HepG2 (cell line): ENCODE measurements around the gene MRPL34. TPM values are rescaled to one million over a fixed set of nuclear protein-coding genes. Genes with fewer than 3 reads are reported as not detected.
A peak's percentile ranks its signal among the peaks of the same experiment; 100 is the strongest.

Experiments
- CCDC6 ChIP-seq: sonication (generic); formaldehyde crosslinking; IDR thresholded peaks from 2 replicates; pipeline ENCODE4 v1.8.1; 2022; ENCODE audit warnings: mild to moderate bottlenecking, missing genetic modification reagents, moderate library complexity
- DR1 ChIP-seq: sonication (generic); formaldehyde crosslinking; IDR thresholded peaks from 2 replicates; pipeline ENCODE4 v1.8.0; 2021; ENCODE audit warnings: mild to moderate bottlenecking, missing genetic modification reagents, inconsistent platforms
- ERF ChIP-seq: IDR thresholded peaks from 2 replicates; pipeline ENCODE4 v1.6.1; 2018; ENCODE audit warnings: missing biosample characterization, missing genetic modification reagents
- GABPA ChIP-seq, 2 experiments: IDR thresholded peaks; 2 replicates each; pipeline ENCODE4 v1.6.1; 2011 to 2016; ENCODE audit warnings: low read depth in 2 of 2, low read length in 1 of 2, missing biosample characterization in 1 of 2, missing genetic modification characterization in 1 of 2
- GATAD1 ChIP-seq: IDR thresholded peaks from 2 replicates; pipeline ENCODE4 v1.6.1; 2016; ENCODE audit warnings: missing genetic modification reagents, missing compliant biosample characterization
- GTF3A ChIP-seq: sonication (generic); formaldehyde crosslinking; conservative IDR thresholded peaks from 2 replicates; pipeline ENCODE4 v1.4.0; 2020; ENCODE audit warnings: mild to moderate bottlenecking, missing genetic modification reagents
- HNRNPK ChIP-seq: fragments of 200-400 bp; formaldehyde crosslinking; IDR thresholded peaks from 2 replicates; pipeline ENCODE4 v1.6.1; 2018; ENCODE audit warnings: low read length, low read depth, moderate library complexity, mild to moderate bottlenecking; ENCODE audit not compliant: poor library complexity, severe bottlenecking
- LCORL ChIP-seq, 2 experiments: fragments of 450-650 bp in 1 of 2; sonication (generic) in 1 of 2; formaldehyde crosslinking in 1 of 2; IDR thresholded peaks; 2 replicates each; pipeline versions ENCODE4 v1.5.0 to v1.6.1; 2017 to 2020; ENCODE audit warnings: antibody characterized with exemption in 1 of 2, missing genetic modification reagents in 1 of 2
- NFE2L1 ChIP-seq: sonication (generic); formaldehyde crosslinking; IDR thresholded peaks from 2 replicates; pipeline ENCODE4 v1.4.0; 2020; ENCODE audit warnings: missing genetic modification reagents, mild to moderate bottlenecking, borderline replicate concordance
- NR3C1 ChIP-seq: sonication (generic); formaldehyde crosslinking; IDR thresholded peaks from 2 replicates; pipeline ENCODE4 v1.4.0; 2020; ENCODE audit warnings: missing genetic modification reagents
- RAD21 ChIP-seq: fragments of 450-650 bp; formaldehyde crosslinking; IDR thresholded peaks from 2 replicates; pipeline ENCODE4 v1.5.0; 2020; ENCODE audit warnings: mild to moderate bottlenecking
- REL ChIP-seq: sonication (generic); formaldehyde crosslinking; conservative IDR thresholded peaks from 2 replicates; pipeline ENCODE4 v1.8.0; 2022; ENCODE audit warnings: mild to moderate bottlenecking, missing genetic modification reagents, moderate library complexity
- SALL1 ChIP-seq: sonication (generic); formaldehyde crosslinking; IDR thresholded peaks from 2 replicates; pipeline ENCODE4 v1.8.0; 2022; ENCODE audit warnings: mild to moderate bottlenecking, missing genetic modification reagents
- SIX1 ChIP-seq: sonication (generic); formaldehyde crosslinking; IDR thresholded peaks from 2 replicates; pipeline ENCODE4 v1.4.0; 2020; ENCODE audit warnings: missing genetic modification reagents, borderline replicate concordance
- TBX3 ChIP-seq: fragments of 450-650 bp; IDR thresholded peaks from 2 replicates; pipeline ENCODE4 v1.6.1; 2017; ENCODE audit warnings: antibody characterized with exemption, mild to moderate bottlenecking, inconsistent platforms, borderline replicate concordance
- THYN1 ChIP-seq: sonication (generic); formaldehyde crosslinking; IDR thresholded peaks from 2 replicates; pipeline ENCODE4 v1.8.1; 2023; ENCODE audit warnings: low read depth, mild to moderate bottlenecking, moderate library complexity, missing genetic modification reagents, borderline replicate concordance
- TOPORS ChIP-seq: sonication (generic); formaldehyde crosslinking; IDR thresholded peaks from 2 replicates; pipeline ENCODE4 v1.8.0; 2023; ENCODE audit warnings: mild to moderate bottlenecking, missing genetic modification reagents
- TSC22D2 ChIP-seq: sonication (generic); formaldehyde crosslinking; IDR thresholded peaks from 2 replicates; pipeline ENCODE4 v1.5.1; 2020; ENCODE audit warnings: missing genetic modification reagents, mild to moderate bottlenecking, borderline replicate concordance
- ZFP36L1 ChIP-seq: sonication (generic); formaldehyde crosslinking; IDR thresholded peaks from 2 replicates; pipeline ENCODE4 v1.8.0; 2022; ENCODE audit warnings: mild to moderate bottlenecking, missing genetic modification reagents, moderate library complexity
- ZFP37 ChIP-seq: sonication (generic); formaldehyde crosslinking; IDR thresholded peaks from 2 replicates; pipeline ENCODE4 v1.4.0; 2020; ENCODE audit warnings: missing genetic modification reagents, borderline replicate concordance
- ZFYVE20 ChIP-seq: sonication (generic); formaldehyde crosslinking; IDR thresholded peaks from 2 replicates; pipeline ENCODE4 v1.8.0; 2023; ENCODE audit warnings: low read depth, mild to moderate bottlenecking, moderate library complexity, missing genetic modification reagents, borderline replicate concordance
- ZMYM2 ChIP-seq: sonication (generic); formaldehyde crosslinking; IDR thresholded peaks from 2 replicates; pipeline ENCODE4 v1.8.0; 2022; ENCODE audit warnings: mild to moderate bottlenecking, missing genetic modification reagents
- ZNF232 ChIP-seq: sonication (generic); formaldehyde crosslinking; IDR thresholded peaks from 2 replicates; pipeline ENCODE4 v1.4.0; 2020; ENCODE audit warnings: missing genetic modification reagents, borderline replicate concordance
- ZNF768 ChIP-seq: sonication (generic); formaldehyde crosslinking; IDR thresholded peaks from 2 replicates; pipeline ENCODE4 v1.4.0; 2020; ENCODE audit warnings: missing genetic modification reagents
- ZSCAN21 ChIP-seq: sonication (generic); formaldehyde crosslinking; IDR thresholded peaks from 2 replicates; pipeline ENCODE4 v1.8.0; 2022; ENCODE audit warnings: mild to moderate bottlenecking, missing genetic modification reagents, moderate library complexity, borderline replicate concordance
- polyA plus RNA-seq, 8 experiments: library from polyadenylated mRNA; depleted of rRNA in 3 of 8; stranded (reverse) in 7 of 8; unstranded in 1 of 8; fragments of >200 nt; fragmentation: Illumina TruSeq in 4 of 8; extraction: Trizol in 4 of 8; gene quantifications; 2 replicates each; pipeline versions ENCODE4 v1.2.1 to v1.2.3, GENCODE V29; 2011 to 2016; ENCODE audit warnings: low read depth in 4 of 8, missing spikeins in 1 of 8, mixed read lengths in 1 of 8; ENCODE audit not compliant: insufficient read depth in 1 of 8
- total RNA-seq, 5 experiments: library from RNA; depleted of rRNA; stranded (reverse); fragments of >200 nt; fragmentation: Illumina TruSeq; extraction: Trizol; gene quantifications; 2 replicates each; pipeline ENCODE4 v1.2.3, GENCODE V29; 2016; ENCODE audit warnings: low read depth in 1 of 5
- TF ChIP-seq, protein P1 (sequence below): IDR thresholded peaks from 2 replicates; pipeline ENCODE4 v1.6.1; 2016
- TF ChIP-seq, protein P2 (sequence below): IDR thresholded peaks from 2 replicates; pipeline ENCODE4 v1.6.1; 2016; ENCODE audit warnings: low read depth, borderline replicate concordance
- TF ChIP-seq, protein P3 (sequence below): sonication (generic); formaldehyde crosslinking; IDR thresholded peaks from 2 replicates; pipeline ENCODE4 v1.4.0; 2020; ENCODE audit warnings: missing genetic modification reagents

MRPL34 gene
- total and polyA plus RNA-seq, 2 of the 13 experiments (the other 11 are each of a cell fraction or from before 2014, with no cell fraction given) = 74.0 to 77.3 TPM

DNA sequence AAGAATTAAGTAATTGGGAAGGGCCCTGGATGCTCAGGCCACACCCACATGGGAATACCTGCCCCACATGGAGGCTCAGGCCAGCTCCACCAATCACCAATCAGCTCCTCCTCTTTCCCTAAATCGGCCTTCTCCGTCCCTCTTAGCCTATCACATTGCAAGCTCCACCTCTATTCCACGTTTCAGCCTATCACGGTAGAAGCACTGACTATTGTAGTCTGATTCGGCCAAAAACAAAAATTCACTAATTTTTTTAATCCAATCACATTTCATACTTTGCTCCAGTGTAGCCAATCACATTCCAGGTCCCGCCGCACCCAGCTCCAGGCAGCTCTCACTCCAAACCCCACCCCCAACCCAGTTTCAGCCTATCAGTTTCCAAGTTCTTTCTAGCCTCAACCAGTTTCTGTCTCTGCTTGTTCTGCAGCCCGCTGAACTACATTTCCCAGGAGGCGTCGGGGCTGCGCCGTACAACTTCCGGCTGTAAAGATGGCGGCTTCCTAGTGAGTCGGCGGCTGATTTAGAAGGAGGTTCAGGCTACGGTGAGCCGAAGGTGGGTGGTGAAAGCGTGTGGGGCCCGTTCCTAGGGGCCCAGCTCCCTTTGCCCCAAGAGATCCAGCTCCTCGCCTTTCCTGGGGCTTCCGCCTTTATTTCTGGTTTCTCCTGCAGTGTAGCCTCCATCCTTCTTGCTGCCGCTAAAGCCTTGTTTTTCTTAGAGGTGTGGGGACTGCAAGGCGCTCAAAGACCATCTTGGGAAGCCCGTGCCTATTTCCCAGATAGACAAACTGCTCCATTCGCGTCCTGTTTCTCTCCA, 38.5 kb upstream of the MRPL34 start, which contains the start of gene BABAM1 (continued):
- TF ChIP-seq, protein P1, sequence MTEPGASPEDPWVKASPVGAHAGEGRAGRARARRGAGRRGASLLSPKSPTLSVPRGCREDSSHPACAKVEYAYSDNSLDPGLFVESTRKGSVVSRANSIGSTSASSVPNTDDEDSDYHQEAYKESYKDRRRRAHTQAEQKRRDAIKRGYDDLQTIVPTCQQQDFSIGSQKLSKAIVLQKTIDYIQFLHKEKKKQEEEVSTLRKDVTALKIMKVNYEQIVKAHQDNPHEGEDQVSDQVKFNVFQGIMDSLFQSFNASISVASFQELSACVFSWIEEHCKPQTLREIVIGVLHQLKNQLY (CRISPR knock-in tag) = no peak
- TF ChIP-seq SALL1 = peak; percentile 41
- TF ChIP-seq TOPORS = 0 out of 2 replicates have a peak, but pooled peaks have one; percentile 29
- TF ChIP-seq GTF3A (CRISPR knock-in tag) = no peak
- TF ChIP-seq, protein P2, sequence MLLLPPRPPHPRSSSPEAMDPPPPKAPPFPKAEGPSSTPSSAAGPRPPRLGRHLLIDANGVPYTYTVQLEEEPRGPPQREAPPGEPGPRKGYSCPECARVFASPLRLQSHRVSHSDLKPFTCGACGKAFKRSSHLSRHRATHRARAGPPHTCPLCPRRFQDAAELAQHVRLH = no peak
- no peak for TF ChIP-seq RAD21 (CRISPR knock-in tag)
- peak; percentile 95 for TF ChIP-seq LCORL (IDR thresholded peaks at IDR 0.05)
- TF ChIP-seq LCORL (CRISPR knock-in tag; IDR thresholded peaks at IDR 0.05) = no peak
- no peak for TF ChIP-seq SIX1 (CRISPR knock-in tag)
- TF ChIP-seq REL = no peak
- TF ChIP-seq TSC22D2 (CRISPR knock-in tag) = 0 out of 2 replicates have a peak, but pooled peaks have one; percentile 54
- no peak for TF ChIP-seq ZSCAN21 (CRISPR knock-in tag)
- no peak for TF ChIP-seq HNRNPK
- TF ChIP-seq ZFP37 = no peak
- no peak for TF ChIP-seq CCDC6
- TF ChIP-seq ERF = peak; percentile 60; the same call in 1 of the 2 replicates
- no peak for TF ChIP-seq DR1 (CRISPR knock-in tag)
- no peak for TF ChIP-seq ZNF232 (CRISPR knock-in tag)
- TF ChIP-seq GABPA (IDR thresholded peaks at IDR 0.05; ENCODE audit: low read depth, low read length) = peak; percentile 84
- TF ChIP-seq GABPA (CRISPR knock-in tag; IDR thresholded peaks at IDR 0.05; ENCODE audit: low read depth) = peak; percentile 99
- no peak for TF ChIP-seq ZNF768 (CRISPR knock-in tag)
- no peak for TF ChIP-seq NFE2L1
- no peak for TF ChIP-seq THYN1 (CRISPR knock-in tag)
- TF ChIP-seq ZFP36L1 (CRISPR knock-in tag) = 0 out of 2 replicates have a peak, but pooled peaks have one; percentile 64
- TF ChIP-seq TBX3 = no peak
- no peak for TF ChIP-seq NR3C1 (CRISPR knock-in tag)
- TF ChIP-seq, protein P3, sequence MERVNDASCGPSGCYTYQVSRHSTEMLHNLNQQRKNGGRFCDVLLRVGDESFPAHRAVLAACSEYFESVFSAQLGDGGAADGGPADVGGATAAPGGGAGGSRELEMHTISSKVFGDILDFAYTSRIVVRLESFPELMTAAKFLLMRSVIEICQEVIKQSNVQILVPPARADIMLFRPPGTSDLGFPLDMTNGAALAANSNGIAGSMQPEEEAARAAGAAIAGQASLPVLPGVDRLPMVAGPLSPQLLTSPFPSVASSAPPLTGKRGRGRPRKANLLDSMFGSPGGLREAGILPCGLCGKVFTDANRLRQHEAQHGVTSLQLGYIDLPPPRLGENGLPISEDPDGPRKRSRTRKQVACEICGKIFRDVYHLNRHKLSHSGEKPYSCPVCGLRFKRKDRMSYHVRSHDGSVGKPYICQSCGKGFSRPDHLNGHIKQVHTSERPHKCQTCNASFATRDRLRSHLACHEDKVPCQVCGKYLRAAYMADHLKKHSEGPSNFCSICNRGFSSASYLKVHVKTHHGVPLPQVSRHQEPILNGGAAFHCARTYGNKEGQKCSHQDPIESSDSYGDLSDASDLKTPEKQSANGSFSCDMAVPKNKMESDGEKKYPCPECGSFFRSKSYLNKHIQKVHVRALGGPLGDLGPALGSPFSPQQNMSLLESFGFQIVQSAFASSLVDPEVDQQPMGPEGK = 0 out of 2 replicates have a peak, but pooled peaks have one; percentile 15
- TF ChIP-seq ZMYM2 (CRISPR knock-in tag) = no peak
- no peak for TF ChIP-seq ZFYVE20 (CRISPR knock-in tag)
- peak; percentile 99 for TF ChIP-seq GATAD1
